Measurements from ENCODE around the gene AVPI1.

DNA sequence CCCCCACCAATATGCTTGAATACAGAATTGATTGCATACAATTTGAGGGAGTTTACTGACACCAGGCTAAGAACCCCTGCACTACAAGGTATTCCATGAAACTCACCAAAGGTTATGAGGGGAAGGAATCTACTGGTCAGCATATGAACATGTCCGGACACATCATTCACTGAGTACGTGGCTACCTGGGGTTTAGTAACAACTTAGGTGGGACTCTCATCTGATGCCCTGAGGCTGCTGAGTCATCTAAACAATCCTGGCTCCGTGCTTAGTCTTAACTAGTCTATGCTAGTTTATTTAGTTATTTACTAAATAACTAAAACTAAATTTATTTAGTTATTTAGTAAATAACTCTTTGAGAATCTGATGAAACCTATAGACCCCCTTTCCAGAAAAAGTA lies 35.3 kb downstream of the AVPI1 start:
- no peak for TF ChIP-seq CTCF (IDR thresholded peaks at IDR 0.05; ENCODE audit: low read depth, low read length)
- TF ChIP-seq EZH2phosphoT487 (IDR thresholded peaks at IDR 0.05; ENCODE audit: low read depth): no peak

All from OCI-LY3 (cell line).